Activated CD4-positive, CD25-positive, alpha-beta regulatory T cell treated with anti-CD3 and anti-CD28 coated beads, Interleukin-2, amount 50 U/mL, for 16 hours (primary cell): Measurements from ENCODE around the gene KCNQ4.

ENCODE experiments used
- DNase-seq: peaks from one replicate; pipeline ENCODE4 v3.0.0-alpha.2; 2020; ENCODE audit warnings: low read depth, low spot score

KCNQ4 gene

DNA sequence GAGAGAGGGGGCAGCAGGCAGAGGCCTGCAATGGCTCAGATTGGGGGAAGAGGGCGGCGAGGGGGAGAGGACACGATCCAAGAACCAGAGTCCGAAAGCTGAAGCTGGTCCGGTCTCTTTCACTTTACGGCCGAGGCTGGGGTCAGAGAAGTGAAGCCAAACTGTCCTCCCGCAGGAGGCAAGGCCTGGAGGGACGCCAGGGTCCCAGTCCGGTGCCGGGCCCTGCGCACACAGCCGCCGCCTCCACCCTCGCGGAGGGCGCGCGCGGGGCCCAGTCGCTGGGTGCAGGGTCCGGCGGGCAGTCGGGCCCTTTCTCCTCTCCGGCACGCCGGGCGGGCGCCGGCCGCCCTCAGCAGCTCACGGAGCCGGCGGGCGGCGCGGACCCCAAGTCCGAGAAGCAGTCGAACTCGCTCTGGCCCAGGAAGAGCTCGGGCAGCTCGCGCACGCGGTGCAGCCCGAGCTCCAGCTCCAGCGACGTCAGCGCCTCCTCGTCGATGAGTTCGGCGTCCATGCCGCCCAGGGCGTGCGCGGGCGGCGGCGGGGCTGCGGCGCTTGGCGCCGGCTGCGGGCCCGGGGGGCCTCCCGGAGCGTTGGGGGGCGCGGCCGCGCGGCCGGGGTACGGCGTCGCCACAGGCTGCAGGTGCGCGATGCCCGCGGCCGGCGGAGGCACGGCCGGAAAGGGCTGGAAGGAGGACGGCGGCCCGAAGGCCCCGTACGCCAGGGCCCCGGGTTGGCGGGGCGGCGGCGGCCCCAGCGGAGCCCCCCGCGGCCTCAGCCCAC lies 77.8 kb downstream of the KCNQ4 start:
- no peak for DNase-seq

DNA sequence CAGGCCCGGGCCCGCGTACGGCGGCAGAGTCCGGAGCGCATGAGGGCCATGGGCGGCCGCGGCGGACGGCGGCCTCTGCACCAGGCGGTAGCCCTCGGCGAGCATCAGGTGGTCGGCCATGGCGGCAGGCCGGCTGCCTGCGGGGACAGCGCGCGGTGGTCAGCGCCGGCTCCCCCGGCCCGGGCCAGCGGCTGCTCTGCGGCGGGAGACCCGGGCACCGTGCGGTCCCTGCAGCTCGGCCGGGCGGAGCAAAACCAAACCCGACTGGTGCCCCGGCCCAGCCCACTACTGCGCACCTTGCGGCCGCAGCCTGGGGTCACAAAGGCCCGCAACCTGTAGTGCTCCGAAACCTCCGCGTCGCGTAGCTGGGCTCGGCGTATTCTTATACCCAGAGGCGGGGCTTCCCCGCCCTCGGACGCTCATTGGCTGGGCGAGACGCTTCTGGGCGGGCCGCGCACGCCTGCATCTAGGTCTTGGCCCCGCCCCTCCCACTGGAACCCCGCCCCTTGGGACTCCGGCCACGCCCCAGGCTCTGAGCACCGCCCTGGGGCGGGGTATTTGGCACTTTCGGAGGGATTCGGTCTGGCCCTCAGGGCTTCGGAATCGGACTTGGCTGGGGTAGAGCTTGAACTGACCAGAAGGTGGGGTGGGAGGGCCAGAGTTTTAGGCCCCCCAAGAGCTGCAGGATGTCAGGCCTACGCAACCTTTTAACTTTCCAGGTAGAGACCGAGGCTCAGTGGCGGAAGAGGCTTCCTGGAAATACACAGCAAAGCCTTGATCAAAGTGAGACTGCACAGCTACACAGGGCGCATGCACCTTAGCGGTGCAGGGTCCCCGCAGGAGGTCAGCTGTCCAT lies 78.6 kb downstream of the KCNQ4 start, which contains the start of gene CITED4:
Gene CITED4, minus strand, starts transcription at position 356 of the 856 bp plus-strand sequence. Its CDS starts 236 bp downstream, at position 120.
- peak; percentile 90 for DNase-seq

DNA sequence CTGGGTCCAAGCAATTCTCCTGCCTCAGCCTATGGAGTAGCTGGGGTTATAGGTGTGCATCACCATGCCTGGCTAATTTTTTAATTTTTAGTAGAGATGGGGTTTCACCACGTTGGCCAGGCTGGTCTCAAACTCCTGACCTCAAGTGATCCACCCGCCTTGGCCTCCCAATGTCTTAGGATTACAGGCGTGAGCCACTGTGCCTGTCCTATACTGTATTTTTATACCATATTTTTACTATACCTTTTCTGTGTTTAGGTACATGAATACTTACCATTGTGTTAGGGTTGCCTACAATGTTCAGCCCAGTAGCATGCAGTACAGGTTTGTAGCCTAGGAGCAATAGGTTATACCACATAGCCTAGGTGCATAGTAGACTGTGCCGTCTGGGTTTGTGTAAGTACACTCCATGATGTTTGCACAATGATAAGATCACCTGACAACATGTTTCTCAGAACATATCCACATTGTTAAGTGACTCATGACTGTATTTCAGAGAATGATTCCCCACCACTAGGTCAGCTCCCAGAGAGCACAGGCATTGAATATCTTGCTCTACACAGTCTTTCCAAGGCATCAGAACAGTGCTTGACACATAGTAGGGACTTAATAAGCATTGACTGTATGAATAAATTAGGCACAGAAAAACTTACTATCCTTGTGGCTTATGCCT lies 84.6 kb downstream of the KCNQ4 start:
- DNase-seq = no peak

DNA sequence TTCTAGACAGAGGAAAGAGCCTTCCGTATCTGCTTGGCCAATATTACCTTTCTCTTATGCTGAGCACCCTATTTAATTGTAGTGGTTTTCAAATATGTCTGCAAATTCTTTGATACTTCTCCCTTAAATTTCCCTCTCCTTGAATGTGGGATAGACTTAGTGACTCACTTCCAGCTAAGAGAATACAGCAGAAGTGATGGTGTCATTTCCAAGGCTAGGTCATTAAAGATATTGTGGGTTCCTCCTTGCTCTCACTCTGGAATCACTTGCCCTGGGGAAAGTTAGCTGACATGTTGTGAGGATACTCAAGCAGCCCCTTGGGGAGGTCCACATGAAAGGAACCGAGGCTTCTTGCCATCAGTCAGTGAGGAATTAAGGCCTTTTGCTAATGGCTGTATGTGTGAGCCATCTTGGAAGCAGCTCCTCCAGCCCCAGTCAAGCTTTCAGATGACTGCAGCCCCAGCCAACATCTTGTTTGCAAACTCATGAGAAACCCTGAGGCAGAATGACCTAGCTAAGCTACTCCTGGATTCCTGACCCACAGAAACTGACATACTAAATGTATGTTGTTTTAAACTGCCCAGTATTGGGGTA lies 86.6 kb downstream of the KCNQ4 start:
- no peak for DNase-seq

DNA sequence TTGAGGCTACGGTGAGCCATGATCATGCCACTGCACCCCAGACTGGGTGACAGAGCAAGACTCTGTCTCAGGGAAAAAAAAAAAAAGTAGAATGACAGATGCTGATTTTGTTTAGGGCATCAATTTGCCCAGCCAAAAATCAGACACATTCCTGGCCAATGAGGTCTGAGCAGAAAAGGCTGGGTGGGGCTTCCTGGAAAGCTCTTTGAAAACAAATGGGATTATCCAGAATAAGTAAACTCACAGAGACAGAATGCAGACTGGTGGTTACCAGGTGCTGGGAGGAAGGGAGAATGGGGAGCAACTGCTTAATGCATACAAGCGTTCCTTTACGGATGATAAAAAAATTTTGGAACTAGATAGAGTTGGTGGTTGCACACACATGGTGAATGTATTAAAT lies 88.7 kb downstream of the KCNQ4 start:
- DNase-seq = no peak

DNA sequence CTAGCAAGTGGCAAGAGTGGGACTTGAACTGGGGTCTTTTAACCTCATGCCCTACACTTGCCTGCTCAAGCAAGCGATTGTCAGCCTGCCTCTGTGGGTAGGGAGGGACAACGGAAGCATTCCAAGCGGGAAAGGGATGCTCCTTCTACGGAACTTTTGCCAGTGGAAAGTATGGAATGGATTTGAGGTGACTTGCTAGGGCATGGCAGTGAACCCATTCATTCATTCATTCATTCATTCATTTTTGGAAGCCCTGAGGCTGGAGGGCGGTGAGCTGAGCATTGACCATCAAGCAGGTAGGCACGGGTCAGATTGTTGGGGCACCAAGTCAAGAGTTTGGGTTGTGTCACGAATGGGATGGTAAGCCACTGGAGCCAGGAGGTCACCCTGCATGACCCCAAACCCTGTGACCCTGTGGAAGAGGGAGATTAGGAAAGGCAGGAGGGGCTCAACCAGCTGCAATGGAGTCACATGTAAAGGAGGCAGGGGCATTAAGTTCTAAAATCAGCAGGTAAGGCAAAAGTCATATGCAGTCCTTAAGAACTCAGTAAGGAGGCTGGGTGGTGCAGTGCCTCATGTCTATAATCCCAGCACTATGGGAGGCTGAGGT lies 90.4 kb downstream of the KCNQ4 start:
- DNase-seq = no peak

DNA sequence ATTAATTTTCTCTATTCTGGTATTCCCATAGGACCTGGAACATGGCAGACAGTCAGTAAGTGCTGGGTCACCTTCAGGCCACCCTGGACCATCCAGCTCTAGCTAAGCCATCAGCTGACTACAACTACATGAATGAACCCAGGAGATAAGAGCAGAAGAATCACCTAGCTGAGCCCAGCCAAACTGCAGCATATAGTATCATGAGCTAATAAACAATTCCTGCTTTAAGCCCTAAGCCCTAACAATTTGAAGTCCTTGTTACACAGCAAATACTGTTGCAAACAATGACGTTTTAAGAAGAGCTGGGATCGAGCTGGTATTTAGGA lies 92.8 kb downstream of the KCNQ4 start:
- DNase-seq = no peak

DNA sequence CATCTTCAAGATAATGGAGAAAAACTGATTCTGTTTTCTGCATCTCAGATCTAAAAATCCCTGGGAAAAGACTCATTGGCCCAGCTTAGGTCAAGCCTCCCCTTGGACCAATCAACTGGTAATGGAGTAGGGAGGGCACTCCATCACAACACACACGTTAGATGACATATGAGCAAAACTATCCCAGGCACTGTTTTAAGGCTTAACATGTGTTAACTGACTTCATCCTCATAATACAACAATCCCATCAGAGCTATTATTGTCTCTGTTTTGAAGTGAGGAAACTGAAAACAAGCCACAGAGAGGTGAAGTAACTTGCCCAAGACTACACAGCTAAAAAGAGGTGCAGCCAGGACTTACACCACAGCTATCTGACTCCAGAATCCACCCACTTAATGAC lies 93.3 kb downstream of the KCNQ4 start:
- no peak for DNase-seq

DNA sequence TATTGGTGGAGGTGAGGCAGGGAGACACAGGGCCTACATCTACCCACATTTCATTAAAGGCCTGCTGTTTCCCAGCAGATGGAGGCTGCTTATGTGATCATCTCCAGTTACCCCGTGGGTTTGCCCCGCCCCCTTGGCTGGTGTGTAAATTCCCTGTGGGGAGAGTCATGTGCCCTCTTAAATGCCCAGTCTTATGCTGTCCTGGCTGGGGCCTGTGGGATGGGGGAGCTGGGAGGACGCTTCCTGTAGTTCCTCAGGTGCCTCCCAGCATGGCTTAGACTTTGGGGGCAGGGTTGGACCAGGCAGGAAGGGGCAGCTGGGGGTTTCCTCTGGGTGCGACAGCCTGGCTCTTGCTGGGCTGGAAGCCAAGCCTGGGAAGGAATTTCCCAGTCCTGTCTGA lies 94.1 kb downstream of the KCNQ4 start:
- DNase-seq = no peak

DNA sequence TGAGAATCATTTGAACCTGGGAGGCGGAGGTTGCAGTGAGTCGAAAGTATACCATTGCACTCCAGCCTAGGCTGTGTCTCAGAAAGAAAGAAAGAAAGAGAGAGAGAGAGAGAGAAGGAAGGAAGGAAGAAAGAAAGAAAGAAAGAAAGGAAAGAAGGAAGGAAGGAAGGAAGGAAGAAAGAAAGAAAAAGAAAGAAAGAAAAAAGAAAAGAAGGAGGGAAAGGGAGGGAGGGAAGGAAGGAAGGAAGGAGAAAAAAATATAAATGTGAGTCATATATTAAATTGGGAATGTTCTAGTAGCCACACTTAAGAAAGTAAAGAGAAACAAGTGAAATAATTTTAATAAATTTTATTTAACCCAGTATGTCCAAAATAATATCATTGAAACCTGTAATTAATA lies 95.3 kb downstream of the KCNQ4 start:
- no peak for DNase-seq

DNA sequence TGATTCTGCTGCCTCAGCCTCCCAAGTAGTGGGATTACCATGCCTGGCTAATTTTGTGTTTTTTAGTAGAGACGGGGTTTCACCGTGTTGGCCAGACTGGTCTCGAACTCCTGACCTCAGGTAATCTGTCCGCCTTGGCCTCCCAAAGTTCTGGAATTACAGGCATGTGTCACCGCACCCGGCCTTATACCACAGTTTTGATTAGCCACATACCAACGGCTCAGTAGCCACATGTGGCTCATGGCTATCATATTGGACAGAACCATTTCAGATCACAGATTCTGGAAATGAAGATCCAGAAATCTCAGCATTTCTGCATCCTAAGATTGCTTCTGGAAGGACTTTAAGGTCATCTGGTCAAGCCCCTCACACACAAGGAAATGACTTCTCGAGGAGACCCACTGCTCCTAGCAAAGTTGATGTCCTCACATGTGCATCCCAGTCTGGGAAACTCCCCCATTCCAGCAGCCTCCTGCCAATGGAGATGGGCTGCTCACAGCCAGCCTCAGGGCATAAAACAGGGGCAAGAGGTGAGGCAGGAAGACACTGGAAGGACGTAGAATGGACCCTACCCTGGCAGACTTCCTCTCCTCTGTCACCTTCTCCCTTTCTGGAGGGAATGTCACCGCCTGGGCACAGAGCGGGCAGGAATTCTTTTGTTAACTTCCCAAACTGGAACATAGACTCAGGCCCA lies 96.0 kb downstream of the KCNQ4 start:
- DNase-seq = no peak

DNA sequence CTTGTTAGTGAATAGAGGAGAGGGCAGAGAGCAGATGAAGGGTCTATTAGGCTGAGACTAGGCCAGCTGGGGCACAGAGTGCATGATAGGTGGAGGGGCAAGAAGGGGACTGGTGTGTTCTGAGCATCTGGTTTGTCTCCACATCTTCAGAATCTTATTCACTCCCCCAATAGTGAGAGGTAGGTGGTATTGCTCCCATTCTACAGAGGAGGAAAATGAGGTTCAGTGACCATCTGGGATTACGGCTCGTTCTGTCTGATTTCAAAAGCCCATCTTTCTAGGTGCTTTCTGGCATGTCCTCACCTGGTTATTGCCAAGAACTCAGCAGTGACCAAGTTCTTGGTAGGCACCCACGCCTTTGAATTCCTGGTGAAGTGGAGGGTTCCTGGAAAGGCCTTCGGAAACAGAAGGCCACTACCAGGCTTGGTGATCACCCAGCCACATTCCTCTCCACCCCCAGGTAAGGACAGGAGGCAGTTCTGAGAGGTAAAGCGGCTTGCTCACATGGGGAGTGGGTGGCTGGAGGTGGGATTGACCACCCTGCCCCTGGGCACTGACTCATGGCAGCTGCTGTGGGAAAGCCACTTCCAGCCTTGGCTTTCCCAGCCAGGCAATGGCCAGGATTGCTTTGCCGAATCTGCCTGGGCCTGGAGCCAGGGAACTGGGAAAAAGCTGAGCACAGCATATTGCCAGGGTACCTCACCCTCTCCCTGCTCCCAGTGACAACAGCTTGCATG lies 97.4 kb downstream of the KCNQ4 start:
- no peak for DNase-seq

DNA sequence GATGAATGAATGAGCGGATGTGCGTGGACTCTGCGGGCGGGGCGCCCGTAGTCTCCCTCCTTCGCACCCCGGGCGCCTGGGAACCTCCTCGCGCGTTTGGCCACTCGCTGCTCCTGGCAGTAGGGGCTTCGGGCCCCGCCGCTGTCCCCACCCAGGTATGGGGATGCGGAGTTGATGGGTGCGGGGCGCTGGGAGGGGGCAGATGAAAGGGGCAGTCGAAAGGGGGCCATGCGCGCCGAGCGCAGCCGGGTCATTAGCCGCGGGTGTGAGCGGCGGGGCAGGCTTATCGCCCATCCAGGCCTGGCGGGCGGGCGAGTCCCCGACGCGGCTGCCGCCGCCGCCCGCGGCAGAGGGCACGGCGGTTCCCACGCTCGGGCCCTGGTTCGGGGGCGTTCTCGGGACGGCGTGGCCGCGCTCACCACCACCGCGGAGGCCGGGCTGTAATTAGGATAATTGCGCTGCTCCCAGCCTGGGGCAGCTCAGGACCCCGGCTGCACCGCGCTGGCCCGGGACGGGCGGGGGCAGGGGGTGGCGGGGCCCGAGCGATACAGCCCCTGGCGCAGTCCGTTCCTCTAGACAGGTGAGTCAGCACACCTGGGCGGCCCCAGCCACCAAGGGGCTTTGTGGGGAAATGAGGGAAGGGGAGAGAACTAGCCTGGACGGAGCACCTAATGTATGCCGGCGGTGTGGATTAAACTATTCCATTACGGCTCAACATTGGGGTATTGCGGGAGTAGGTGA lies 100.6 kb downstream of the KCNQ4 start:
- DNase-seq = no peak

DNA sequence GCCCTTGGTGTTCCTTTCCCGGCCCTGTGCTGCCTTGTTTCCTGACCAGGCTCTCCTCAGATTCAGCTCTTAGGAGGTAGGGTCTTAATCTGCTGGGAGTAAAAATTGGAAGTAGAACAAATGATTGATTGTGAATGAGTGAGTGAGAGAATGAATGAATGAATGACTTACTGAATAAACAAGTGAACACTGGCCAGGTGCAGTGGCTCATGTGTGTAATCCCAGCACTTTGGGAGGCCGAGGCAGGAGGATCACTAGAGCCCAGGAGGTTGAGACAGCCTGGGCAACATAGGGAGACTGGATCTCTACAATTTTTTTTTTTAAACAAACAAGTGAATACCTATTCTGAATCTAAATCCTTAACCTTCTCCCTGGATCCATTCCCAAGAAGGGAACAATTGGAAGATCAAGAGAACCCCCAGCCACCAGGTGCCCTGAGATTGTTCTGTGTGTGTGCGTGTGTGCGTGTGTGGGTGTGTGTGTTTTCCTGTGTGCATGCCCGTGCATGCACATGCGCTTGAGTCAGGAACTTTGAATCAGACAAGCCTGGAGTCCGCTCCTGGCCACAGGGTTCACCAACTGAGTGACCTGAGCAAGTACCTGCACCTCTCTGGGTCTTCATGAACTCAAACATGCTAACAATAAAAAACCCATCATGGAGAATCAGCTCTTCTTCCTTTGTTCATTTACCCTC lies 102.9 kb downstream of the KCNQ4 start:
- no peak for DNase-seq

DNA sequence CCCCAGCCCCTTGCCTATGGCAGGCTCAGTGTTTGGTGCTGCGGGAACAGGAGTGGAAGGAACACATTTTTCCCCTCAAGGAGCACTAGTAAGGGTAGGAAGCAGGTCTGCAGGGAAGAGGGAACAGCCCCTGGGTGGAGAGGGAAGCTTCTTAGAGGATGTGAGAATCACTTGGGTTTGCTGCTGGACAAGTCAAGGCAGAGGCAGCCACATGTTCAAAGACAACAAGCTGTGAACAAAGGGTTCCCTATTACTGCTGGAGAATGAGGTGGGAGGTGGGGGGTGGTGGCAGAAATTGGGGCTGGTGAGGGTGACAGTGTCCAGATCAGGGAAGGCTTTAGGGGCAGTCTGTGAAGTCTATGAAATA lies 103.4 kb downstream of the KCNQ4 start:
- DNase-seq = no peak

DNA sequence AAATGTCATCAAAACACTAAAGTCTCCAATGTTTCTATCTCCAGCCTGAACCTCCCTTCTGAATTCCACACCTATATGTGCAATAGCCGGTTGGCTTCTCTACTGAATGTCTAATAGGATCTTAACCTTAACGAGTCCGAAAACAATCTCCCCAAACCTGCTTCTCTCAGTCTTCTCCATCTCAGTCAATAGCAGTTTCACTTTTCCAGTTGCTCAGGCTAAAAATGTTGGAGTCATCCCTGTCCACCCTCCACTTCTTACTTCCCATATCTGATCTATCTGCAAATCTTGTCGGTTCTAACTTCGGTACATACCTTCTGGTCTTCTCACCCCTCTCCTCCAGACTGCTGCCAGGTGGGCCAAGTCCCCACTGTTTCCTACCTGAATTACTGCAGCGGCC lies 104.1 kb downstream of the KCNQ4 start:
- no peak for DNase-seq
